CD1c-positive myeloid dendritic cell (primary cell): Measurements from ENCODE around the gene FASN.
A peak's percentile ranks its signal among the peaks of the same experiment; 100 is the strongest.

ENCODE experiments used
- DNase-seq: peaks from one replicate; pipeline ENCODE4 v3.0.0-alpha.2; 2016; ENCODE audit errors: extremely low spot score

FASN gene

GRCh38 chr17:82055965-82056728 is 41.9 kb downstream of the FASN start:
- DNase-seq, result no peak

DNA sequence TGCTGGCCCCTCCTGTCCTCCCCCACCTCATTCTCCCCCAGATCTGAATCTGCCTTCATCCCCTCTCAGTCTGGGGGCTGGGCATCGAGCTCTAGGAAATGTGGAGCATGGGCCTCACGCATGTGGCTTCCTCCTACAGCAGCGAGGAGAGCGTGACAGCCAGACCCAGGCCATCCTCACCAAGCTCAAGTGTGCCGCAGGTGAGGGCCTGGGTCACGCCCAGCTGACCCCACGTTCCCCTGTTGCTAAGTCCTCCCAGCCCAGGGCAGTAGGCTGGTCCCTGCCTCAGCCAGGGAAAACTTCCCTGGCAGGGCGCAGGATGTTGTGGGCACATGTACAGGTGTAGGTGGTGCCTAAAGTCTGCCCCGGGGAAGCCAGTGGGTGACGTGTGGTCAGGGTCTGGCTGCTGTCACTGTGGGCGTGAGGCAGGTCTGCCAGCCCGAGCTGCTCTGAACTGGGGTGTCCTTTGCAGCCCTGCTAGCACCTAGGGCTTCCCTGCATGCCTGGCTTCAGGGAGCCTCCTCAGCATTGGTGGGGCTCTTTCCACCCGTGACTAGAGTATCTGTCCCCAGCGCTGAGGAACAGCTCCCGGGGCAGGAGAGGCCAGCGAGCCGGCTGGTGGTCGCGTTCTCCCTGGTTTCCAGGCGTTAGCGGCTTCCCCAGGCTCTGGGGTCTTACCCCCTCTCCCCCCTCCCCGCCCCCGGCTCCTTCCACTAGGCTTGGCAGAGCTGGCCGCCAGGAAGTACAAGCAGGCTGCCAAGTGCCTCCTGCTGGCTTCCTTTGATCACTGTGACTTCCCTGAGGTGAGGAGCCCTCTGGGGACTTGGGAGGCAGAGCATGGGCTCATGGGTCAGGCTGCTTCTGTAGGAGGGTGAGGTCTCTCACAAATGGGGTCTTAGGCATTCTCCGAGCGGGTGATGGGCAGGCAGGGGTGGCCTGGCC is 42.7 kb downstream of the FASN start:
- DNase-seq, result no peak

DNA sequence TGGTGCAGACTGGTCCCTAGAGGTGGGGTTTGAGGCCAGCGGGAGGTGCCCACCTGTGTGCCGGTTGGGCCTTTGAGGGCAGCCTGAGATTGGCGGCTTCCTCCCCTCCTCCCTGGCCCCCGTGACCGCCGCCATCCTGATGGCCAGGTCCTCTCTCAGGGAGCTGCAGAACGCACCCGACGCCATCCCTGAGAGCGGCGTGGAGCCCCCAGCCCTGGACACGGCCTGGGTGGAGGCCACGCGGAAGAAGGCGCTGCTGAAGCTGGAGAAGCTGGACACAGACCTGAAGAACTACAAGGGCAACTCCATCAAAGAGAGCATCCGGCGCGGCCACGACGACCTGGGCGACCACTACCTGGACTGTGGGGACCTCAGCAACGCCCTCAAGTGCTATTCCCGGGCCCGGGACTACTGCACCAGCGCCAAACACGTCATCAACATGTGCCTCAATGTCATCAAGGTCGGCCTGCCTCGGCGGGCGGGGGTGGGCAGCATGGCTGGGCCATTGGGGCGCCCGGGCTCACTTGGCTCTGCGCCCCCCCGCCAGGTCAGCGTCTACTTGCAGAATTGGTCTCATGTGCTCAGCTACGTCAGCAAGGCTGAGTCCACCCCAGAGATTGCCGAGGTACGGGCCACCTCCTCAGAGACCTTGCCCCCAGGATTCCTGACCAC is 43.5 kb downstream of the FASN start:
- no peak for DNase-seq

DNA sequence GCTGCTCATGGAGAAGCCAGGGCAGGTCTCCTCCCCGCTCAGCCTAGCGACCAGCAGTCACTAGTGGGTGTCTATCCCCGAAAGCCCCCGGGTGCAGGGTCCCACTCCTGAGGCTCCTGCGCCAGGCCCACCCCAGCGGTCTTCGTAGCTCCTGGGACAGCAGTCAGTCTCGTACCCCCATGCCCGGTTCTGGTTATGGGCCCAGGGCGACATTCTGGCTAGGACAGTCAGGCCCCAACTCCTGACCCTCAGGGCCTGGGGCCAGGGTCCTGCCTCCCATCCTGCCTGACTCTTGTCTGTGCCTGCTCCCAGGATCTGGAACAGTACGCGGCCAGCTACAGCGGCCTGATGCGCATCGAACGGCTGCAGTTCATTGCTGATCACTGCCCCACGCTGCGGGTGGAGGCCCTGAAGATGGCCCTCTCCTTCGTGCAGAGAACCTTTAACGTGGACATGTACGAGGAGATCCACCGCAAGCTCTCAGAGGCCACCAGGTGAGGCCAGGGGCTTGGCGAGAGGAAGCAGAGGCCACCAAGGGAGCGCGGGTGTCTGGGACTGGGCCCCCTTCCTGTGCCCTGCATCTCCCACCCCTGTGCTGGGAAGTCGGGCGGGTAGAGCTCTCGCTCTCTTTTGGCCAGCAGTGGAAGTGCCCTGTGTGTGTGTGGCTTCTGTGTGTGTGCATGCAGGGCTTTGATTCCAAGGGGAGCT is 44.3 kb downstream of the FASN start:
- DNase-seq, result no peak

DNA sequence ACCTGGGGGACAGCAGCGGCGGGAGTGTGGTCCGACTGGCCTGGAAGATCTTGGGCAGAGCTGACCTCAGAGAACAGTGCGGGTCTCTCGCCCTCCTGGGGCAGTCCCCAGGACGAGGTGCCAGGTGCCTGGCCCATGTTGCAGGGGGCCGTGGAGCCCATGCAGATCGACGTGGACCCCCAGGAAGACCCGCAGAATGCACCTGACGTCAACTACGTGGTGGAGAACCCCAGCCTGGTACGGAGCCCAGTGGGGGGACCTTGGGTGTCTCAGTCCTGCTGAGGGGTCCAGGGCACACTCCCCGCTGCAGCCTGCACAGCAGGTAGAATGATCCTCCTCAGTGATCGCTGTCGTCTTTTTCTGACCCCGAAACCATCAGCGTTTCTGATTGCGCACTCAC is 44.9 kb downstream of the FASN start:
- no peak for DNase-seq

DNA sequence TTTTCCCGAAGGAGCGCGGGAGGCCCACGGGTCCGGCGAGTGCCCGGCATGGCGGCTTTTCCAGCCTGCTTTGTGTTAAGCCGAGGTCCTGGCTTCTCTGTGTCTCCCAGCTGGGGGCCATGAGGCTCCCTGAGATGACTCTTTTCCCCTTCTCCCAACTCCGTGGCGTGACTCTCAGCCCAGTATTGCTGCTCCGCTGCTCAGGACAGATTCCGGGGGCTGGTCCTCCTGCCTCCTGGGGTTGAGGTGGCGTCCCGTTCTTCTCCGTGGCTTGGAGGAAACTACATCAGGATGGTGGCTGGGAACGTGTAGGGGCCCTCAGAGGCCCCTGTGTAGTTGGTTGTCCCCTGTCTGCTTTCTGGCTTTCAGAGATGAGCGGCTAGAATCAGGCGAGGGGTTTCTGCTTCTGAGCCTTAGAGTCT is 45.4 kb downstream of the FASN start:
- DNase-seq, result no peak

- peak; percentile 82 for DNase-seq
These were observed 46.0 kb downstream of the FASN start, which contains the start of the genes GPS1 and RFNG for GRCh38 chr17:82051776-82052637. Gene GPS1, plus strand, starts transcription at chr17:82051898. Its CDS starts 34 bp downstream, at chr17:82051932. Gene RFNG, minus strand, starts transcription at chr17:82051811. Its CDS starts 45 bp downstream, at chr17:82051766.

- no peak for DNase-seq
These were observed 47.0 kb downstream of the FASN start for GRCh38 chr17:82050761-82051641.

DNA sequence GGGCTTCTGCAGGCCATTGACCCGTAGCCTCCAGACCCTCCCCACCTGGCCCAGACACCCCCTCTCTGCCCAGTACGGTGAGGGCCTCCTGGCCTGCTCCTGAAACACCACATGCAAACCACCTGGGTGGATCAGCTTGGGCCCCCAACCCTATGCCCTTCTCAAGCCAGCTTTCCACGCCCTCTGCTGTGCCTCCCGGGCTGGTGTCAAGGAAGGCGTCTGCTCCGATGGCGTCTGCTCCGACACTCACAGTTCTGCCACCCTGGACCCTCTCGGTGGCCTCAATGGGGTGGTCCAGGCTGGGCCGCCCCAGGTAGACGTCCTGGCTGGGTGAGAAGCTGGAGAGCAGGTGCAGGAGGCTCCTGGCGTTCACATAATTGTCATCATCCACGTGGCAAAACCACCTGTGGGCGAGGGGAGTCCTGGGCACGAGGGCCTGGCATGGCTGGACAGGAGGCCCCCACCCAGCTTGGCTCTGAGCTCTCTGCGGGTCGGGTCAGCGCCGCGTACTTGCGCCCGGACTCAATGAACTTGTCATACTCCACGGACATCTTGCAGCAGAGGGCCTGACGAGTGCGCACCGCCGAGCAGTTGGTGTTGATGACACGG is 47.8 kb downstream of the FASN start:
- DNase-seq, result no peak

DNA sequence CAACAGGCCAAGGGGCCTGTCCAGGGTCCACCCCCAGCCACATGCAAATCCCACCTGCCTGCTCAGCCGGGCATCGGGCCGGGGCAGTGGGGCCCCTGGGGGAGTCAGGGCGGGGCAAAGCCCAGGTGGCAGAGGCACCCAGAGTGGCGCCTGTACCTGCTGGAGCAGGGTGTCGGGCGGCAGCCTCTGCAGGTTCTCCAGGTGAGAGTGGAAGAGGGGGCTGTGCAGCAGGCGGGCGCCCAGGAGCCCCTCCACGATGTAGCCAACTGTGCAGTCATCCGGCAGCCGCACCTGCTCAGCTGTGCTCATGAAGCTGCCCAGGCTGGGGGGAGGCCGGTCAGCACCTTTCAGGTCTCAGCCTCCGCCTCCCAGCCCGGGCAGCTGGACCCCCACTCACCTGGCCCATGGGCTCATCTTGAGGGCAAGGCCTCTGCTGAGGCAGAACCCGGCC is 48.5 kb downstream of the FASN start:
- DNase-seq, result no peak

GRCh38 chr17:82049106-82049505 is 48.9 kb downstream of the FASN start:
- no peak for DNase-seq

DNA sequence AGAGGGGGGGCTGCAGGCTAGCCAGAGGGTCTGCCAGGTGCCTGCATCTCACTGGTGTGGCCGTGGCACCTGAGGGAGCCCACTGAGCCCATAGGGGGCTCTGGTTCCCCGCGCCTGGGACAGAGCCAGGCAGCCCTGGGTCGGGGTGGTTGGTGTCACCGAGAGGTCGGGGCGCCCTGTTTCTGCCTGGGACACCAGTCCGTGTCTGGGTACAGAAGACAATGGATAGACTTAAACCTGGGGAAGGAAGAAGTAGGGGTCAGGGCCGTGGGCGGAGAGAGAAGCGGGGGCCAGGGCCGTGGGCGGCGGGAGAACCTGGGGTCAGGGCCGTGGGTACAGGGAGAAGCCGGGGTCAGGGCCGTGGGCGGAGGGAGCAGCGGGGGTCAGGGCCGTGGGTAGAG is 49.5 kb downstream of the FASN start:
- no peak for DNase-seq

GRCh38 chr17:82047914-82048570 is 50.0 kb downstream of the FASN start:
- DNase-seq, result no peak

GRCh38 chr17:82047379-82047778 is 50.7 kb downstream of the FASN start:
- no peak for DNase-seq

DNA sequence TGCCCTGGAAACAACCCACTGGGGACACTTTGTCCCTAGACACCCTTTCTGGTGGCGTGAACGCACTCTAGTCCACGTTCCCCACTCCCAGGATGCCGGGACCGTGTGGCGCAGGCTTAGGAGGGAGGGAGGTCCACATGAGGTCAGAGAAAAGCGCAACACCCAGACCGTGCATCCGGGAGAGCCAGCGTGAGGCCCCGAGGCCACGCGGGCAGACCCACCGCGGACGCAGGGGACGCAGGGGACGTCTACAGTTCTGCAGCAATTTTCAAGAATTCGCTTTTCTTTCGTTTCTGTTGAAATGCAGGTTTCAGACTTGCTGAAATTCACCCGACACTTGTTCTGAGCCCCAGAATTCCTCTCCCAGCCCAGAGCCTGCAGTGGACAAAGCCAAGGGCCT is 51.1 kb downstream of the FASN start:
- DNase-seq, result no peak

- no peak for DNase-seq
These were observed 52.0 kb downstream of the FASN start for GRCh38 chr17:82045936-82046484.

DNA sequence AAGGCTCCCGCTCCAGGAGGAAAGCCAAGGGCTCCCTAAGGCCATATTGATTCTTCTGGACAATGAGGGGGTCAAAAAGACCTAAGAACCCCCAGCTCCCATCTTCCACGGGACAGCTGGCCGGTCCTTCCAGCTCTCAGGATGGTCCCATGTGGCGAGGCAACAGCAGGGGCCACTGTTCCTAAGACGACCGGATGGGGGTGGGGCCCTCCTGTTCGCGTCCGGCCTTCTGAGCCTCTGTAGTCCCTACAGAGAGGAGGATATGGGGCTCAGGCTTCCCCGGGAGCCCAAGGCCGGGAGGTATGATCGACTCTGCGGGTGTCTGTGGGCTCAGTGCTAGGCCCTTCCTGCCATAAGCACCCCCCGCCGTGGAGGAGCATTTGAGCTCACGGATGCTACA is 54.5 kb downstream of the FASN start:
- no peak for DNase-seq

GRCh38 chr17:82042649-82043048 is 55.4 kb downstream of the FASN start:
- DNase-seq, result no peak
